HG02571 (cell line): ENCODE data around the gene UBE2E2.

ENCODE experiments used
- ATAC-seq: cut with Tn5 transposase; IDR thresholded peaks from one replicate; pipeline ENCODE4 v1.9.1; 2021; ENCODE audit warnings: mild to moderate bottlenecking, moderate library complexity; ENCODE audit not compliant: unreplicated experiment

The UBE2E2 gene

GRCh38 chr3:23272820-23273219 is 69.7 kb downstream of the UBE2E2 start:
- no peak for ATAC-seq

- ATAC-seq, result no peak
Measured at GRCh38 chr3:23275061-23275460, 71.9 kb downstream of the UBE2E2 start.

GRCh38 chr3:23275814-23276213 is 72.7 kb downstream of the UBE2E2 start:
- ATAC-seq, result no peak

GRCh38 chr3:23276913-23277658 is 74.0 kb downstream of the UBE2E2 start:
- no peak for ATAC-seq

- no peak for ATAC-seq
Measured at GRCh38 chr3:23277688-23278087, 74.6 kb downstream of the UBE2E2 start.

- no peak for ATAC-seq
Measured at GRCh38 chr3:23283625-23284024, 80.5 kb downstream of the UBE2E2 start.

GRCh38 chr3:23288286-23288685 is 85.2 kb downstream of the UBE2E2 start:
- ATAC-seq, result no peak

- no peak for ATAC-seq
Measured at GRCh38 chr3:23288715-23289114, 85.6 kb downstream of the UBE2E2 start.

GRCh38 chr3:23292432-23292831 is 89.3 kb downstream of the UBE2E2 start:
- ATAC-seq, result no peak

- no peak for ATAC-seq
Measured at GRCh38 chr3:23294770-23295387, 91.8 kb downstream of the UBE2E2 start.

- no peak for ATAC-seq
Measured at GRCh38 chr3:23301819-23302218, 98.7 kb downstream of the UBE2E2 start.

GRCh38 chr3:23302271-23302670 is 99.1 kb downstream of the UBE2E2 start:
- ATAC-seq, result no peak

GRCh38 chr3:23303601-23304217 is 100.6 kb downstream of the UBE2E2 start:
- ATAC-seq, result no peak

- ATAC-seq, result no peak
Measured at GRCh38 chr3:23304424-23304823, 101.3 kb downstream of the UBE2E2 start.

GRCh38 chr3:23308986-23309625 is 106.0 kb downstream of the UBE2E2 start:
- ATAC-seq, result no peak

- ATAC-seq, result no peak
Measured at GRCh38 chr3:23312866-23313265, 109.7 kb downstream of the UBE2E2 start.

GRCh38 chr3:23314981-23315762 is 112.0 kb downstream of the UBE2E2 start:
- ATAC-seq, result no peak

GRCh38 chr3:23316924-23317323 is 113.8 kb downstream of the UBE2E2 start:
- ATAC-seq, result no peak

- no peak for ATAC-seq
Measured at GRCh38 chr3:23319366-23320312, 116.5 kb downstream of the UBE2E2 start.
